Stomach (tissue), 4 donors: ENCODE measurements around the gene RAB20.

Experiments used
- CTCF ChIP-seq, 7 experiments: fragments of 450-650 bp in 4 of 7; fragments of 200-600 bp in 3 of 7; sonication (generic) in 3 of 7; IDR thresholded peaks; one replicate each; pipeline ENCODE4 v1.5.1; 2016 to 2019; ENCODE audit warnings: antibody characterized with exemption in 7 of 7, control low read depth in 2 of 7, mild to moderate bottlenecking in 1 of 7
- POLR2A ChIP-seq, 4 donors: fragments of 450-650 bp; IDR thresholded peaks; one replicate each; pipeline ENCODE4 v1.6.1; 2016; ENCODE audit warnings: antibody characterized with exemption in 4 of 4, control low read depth in 2 of 4, mild to moderate bottlenecking in 1 of 4, moderate library complexity in 1 of 4

GRCh38 chr13:110519506-110519905 lies 42.0 kb downstream of the RAB20 start:
- TF ChIP-seq CTCF (IDR thresholded peaks at IDR 0.05) (no peak), POLR2A (IDR thresholded peaks at IDR 0.05) (no peak)
